Sciatic nerve (tissue), 2 donors: ENCODE results near the gene MAP2K5. TPM values are rescaled to one million over a fixed set of nuclear protein-coding genes. Genes with fewer than 3 reads are reported as not detected.

Experiments
- ATAC-seq: fragments of 200-7000 bp; cut with Tn5 transposase; one replicate; pipeline ENCODE4 v1.9.1; 2020; ENCODE audit warnings: mild to moderate bottlenecking, moderate library complexity
- DNase-seq: peaks from one replicate; pipeline ENCODE4 v3.0.0-alpha.2; 2020; ENCODE audit warnings: low spot score
- intact Hi-C: fragments of 100-400 bp; cut with DNase I; formaldehyde crosslinking; loops from one replicate; pipeline ENCODE4 v1.14.2; 2022
- total RNA-seq: library from RNA; stranded (reverse); fragmentation: NEBNext Ultra II Directional; extraction: Animal tissue kit (Norgen Biotek cat#: 25700); gene quantifications from one replicate; pipeline ENCODE4 v1.2.1, GENCODE V29; 2021
- donor health status: DM: no; HTN: no; CAD: no.
- donor health status: DM: no; HTN: no; CAD: no.

MAP2K5 gene
- total RNA-seq, 1 donor from 2014 or later: 25.2 TPM

DNA sequence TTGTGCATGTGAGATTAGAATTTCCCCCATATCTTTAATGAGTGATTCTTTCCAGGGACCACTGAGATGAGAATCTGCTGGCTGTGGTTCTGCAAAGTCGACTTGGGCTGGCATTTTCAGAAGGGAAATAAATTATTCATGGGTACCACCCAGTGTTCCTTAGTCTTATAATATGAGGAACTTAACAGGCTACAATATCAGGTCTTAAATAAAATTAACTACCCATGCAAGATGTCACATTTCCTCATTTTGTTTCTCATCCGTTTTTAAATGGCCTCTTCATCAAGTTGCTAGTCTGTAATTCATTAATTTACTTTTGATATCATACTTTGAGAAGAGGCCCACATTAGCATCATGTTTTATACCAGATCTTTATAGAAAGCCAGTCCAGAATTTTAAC lies 224.5 kb downstream of the MAP2K5 start:
- intact Hi-C loops: no loop called here
- ATAC-seq (no peak), DNase-seq (no peak)

DNA sequence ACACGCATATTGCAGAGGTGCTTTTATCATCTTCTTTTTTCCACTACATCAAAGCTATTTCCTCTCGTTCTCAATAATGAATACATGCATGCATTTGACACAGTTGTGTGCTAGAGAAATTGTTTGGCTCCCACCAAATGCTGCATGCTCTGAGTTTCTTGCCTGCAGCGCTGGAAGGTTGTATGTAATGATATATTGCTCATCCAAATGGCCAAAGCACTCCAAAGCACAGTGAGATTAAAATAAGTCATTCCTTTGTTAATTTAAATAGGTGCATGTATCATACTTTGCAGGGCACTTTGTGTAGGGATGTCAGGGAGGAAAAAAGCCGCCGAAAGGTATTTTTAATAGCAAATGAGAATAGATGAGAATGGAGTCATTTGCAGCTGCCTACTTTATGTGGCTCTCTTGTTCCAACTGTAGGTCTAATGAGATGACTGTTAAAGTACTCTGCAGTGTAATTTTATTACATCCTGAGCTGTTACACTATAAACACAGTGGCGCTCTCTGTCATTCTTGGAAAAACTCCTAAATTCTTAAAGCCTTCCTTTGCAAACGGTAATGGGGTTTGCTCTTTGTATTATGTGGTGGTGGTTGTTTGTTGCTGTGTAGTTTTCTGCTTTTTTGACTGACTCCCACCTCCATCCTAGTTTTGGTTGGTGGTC lies 225.9 kb downstream of the MAP2K5 start:
- ATAC-seq: no peak
- intact Hi-C loops: no loop called here
- DNase-seq: no peak

DNA sequence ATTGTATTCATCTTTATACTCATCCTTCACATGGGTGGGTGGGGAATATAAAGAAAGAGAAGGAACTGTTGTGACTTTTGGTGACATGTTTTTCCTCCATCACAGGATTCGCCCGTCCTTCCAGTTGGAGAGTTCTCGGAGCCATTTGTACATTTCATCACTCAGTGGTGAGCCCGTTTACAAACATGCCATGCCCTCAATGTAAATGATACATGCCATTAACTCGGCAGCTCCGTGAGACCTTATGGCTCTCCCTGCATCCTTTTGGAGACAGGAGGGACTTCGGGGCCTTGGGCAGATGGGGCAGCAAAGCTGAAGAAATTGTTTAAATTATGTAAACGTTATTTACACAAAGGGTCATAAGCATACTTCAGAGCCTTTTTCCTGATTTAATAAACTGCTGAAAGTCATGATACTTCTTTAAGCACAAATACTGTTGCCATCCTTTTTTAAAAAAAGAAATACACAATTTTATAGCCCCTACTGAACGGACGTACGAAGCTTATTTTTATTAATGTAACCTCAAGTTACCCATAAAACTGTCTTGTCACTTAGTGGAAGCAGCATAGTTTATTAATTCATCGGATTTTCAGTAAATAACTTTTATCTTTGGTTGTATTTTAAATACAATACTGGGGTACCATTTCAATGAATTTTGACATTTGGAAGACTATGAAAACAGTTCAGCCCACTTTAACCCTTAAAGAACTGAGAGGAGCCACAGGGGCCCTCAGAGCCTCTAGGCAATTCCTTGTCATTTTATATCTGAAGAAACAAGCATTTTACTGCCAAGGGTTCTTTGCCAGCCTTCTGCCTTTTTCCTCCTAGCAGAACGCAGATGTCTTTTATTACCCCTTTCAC lies 227.2 kb downstream of the MAP2K5 start:
- DNase-seq: no peak
- intact Hi-C loops: no loop called here
- no peak for ATAC-seq

DNA sequence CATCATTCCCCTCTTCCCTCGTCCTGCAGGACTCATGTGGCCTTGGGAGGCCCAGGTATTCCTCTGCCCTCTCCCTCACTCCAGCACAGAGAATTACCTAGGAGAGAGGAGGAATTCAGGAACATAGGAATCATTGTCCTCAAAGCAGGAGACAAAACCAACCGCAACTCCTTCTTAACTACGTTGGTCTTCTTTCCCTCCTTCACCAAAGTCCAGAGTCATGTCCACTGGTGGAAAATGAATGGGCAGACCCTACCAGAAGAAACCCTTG lies 227.8 kb downstream of the MAP2K5 start:
- ATAC-seq (no peak), DNase-seq (no peak)
- intact Hi-C loops: no loop called here

DNA sequence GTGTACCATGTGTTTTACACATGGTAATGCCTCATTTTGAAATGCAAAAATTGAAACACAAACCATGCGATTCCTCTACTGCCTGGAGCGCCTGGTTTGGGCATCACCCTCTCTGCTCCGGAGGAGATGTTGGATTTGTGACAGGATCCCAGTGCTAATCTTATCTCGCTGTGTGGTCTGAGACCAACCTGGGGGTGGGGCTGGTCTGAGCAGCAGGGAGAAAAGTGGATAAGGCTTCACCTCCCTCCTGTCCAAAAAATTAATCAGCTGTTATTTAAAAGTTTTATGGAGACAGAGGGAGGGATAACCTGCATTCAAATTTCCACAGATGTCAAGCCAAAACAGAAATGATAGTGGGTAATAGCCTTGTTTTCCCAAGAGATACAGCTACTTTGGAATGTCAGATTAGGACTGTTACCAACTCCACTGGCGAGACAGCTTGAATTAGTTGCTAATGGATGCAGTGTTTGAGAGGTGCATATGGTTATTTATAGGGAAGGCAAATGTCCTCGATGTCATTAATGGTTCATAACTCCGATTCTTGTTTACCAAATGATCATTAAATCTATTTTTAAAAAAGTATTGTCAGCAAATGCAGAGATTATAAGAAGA lies 228.8 kb downstream of the MAP2K5 start:
- intact Hi-C loops: no loop called here
- no peak for ATAC-seq
- no peak for DNase-seq

DNA sequence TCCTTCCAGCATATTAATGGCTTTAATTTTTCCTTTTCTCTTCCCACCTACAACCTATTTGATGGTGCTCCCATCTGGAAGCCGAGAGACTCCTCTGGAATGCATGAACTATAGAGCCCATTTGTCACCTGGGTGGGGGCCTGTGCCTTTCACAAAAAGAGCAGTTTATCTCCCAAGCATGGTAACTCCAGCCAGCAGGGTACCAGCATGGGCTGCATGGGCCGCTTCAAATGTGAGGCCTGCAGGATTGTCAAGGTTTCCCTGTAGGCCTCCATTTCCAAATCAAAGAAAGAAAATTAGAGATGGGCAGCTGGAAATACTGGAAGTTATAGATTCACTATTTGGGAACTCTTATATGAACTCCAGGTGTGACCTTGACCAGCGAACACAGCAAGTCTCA lies 232.1 kb downstream of the MAP2K5 start:
- intact Hi-C loops: no loop called here
- ATAC-seq: no peak
- no peak for DNase-seq

DNA sequence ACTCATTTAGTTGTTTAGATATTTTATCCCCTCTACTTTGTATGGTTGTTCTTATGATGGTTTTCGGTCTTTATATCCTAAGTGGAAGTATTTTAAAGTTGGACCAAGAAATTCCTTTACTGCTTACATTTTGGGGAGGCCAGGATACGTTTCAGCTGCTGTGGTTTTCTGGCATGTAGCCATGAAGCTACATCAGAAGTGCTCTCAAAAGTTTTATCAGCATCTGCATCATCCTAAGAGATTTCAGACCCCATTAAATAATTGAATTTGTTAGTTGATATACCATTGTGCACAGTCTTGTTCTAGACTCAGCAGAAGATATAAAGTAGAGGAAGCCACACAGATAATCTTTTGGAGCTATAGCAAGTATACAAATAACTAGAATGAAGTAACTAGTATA lies 232.7 kb downstream of the MAP2K5 start:
- intact Hi-C loops: no loop called here
- DNase-seq (no peak), ATAC-seq (no peak)

DNA sequence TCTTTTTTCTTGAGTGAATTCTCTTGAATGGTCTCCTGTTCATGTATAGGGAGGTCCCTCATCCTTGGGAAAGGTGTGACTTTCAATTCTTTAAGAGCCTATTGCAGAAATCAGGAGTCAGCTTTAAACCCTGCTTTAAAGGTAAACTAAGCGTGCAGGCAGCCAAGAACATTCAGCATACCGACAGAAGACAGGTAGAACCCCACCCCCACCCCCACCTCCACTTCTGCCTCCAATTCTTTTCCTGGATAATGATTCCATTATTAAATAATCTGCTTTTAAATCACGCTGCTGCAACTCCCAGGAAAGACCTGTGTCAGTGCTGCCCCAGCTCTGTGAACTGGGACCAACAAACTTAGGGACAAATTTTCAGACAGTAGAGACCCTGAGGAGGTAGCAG lies 233.5 kb downstream of the MAP2K5 start:
- intact Hi-C loops: no loop called here
- ATAC-seq: no peak
- DNase-seq: no peak

DNA sequence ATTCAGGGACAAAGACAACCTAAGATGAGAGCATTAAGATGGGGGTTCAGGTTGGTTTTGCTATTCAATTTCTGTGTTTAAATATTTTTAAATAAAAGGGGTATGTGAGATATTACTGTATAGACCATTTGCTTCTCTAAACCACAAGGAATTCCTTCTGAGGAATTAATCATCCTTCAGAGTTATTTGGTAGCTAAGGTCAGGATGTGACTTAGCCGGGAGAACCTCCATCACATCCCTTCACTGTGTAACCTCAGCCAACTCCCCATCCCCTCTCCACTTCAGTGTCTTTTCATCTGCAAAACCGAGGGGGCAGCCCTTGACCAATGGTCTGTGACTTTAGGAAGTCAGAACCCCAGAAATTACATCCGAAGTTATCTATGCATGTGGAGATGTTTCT lies 234.1 kb downstream of the MAP2K5 start:
- no peak for DNase-seq
- intact Hi-C loops: no loop called here
- no peak for ATAC-seq

DNA sequence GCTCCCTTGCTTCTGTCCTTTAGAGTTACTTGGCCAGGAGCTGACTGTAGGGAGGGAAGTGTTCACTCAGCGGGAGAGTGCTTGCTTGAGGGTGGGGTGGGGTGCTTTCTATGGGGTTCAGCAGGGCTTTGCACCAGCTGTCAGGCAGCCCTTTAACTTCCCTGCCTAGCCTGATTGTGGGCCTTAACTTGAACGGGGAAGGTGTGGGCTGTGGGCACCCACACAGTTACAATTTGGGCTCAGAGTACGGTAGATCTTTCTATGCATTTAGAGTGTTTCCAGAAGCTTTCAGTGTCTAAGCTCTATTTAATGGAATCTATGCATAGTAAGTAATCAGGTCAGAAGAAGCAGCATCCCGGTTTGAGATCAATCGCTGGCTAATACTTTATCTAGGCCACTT lies 234.6 kb downstream of the MAP2K5 start:
- intact Hi-C loops: no loop called here
- DNase-seq (no peak), ATAC-seq (no peak)

DNA sequence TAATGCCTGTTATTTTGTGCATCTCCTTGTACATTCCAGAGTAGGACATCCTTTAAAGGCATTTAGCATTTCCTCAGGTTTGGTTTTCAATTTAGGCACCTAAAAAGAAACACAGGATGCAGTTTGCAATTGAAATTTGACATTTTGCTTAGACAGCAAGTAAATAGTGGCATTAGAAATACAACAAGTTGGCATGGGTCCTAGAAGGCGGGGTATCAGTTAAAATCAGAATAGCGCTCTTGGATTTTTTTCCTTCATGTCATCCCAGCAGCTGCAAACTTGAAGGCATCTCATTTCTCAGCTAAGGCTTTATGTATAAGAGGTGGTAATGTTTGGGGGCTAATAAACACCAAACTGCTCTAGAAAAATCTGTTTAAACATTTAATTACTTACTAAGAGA lies 235.3 kb downstream of the MAP2K5 start:
- no peak for DNase-seq
- intact Hi-C loops: no loop called here
- no peak for ATAC-seq

DNA sequence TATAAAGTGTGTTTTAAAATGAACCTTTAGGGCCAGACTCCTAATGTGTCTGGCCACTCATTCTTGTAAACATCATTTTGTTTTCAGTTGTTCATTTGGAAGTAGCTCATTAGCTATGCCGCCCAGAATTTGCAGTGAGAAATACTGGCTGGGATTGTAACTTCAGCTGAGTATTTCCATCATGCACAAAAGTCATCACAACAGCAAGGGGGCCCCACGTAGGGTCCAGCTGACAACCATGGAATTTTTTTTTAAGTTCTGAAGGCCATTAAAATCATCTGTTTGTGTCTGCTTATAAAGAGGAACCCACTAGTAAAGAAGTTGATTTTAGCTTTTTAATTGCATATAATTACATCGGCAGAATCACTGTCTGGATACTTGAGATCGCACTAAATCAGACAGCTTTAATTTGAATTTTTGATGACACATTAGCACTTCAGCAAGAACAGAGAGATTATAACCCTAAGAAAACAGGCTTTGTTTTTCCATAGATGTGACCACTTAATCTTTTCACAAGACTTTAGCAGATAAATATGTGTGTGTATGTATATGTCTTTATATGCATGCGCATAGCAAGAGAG lies 236.6 kb downstream of the MAP2K5 start:
- DNase-seq (no peak), ATAC-seq (no peak)
- intact Hi-C loops: no loop called here

DNA sequence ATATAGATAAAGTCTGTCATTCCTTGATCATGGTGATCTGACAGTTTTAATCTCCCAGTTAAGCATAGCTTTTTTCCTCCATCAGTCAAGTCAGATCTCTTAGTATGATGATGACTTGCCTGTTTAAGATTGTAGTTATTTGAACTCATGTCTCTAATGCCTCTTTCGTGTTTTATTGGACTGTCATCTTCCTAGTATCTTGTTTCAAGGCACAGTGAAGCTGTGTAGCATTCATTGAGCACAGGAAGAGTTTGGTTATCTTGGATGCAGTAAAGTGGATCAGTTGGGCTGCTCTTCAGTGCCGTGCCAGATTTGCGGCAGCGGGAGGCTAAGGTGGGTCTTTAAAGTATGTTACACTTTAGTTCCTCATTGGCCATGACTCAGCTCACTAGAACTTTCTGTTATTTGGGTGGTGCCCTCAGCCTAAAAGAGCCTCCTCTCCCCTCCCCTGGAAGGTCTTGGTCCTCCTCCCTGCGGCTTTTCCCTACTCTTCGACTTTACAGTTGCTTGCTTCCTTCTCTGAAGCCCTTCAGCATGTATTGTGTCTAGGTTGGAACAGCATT lies 237.1 kb downstream of the MAP2K5 start:
- DNase-seq: no peak
- intact Hi-C loops: no loop called here

DNA sequence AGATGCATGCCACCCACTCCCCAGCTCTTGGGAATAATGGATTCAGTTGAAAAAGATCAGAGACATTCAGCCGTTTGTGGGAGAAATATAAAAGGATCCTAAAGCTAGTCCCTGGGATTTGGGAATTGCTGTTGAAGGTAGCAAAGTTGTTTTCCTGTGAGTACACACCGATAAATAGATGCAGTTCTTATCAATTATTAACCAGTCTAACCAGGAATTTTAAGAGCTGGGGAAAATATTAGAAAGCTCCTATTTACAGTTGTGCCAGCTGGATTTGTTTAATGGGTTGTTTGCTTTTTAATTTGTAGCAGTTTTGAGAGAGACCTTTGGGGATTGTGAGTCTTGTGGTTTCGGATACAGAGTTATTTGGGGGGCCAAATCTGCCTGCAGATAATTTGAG lies 238.6 kb downstream of the MAP2K5 start:
- intact Hi-C loops: no loop called here
- no peak for DNase-seq
- ATAC-seq: no peak

More for the DNA sequence above, 237.1 kb downstream of the MAP2K5 start:
- ATAC-seq: no peak

DNA sequence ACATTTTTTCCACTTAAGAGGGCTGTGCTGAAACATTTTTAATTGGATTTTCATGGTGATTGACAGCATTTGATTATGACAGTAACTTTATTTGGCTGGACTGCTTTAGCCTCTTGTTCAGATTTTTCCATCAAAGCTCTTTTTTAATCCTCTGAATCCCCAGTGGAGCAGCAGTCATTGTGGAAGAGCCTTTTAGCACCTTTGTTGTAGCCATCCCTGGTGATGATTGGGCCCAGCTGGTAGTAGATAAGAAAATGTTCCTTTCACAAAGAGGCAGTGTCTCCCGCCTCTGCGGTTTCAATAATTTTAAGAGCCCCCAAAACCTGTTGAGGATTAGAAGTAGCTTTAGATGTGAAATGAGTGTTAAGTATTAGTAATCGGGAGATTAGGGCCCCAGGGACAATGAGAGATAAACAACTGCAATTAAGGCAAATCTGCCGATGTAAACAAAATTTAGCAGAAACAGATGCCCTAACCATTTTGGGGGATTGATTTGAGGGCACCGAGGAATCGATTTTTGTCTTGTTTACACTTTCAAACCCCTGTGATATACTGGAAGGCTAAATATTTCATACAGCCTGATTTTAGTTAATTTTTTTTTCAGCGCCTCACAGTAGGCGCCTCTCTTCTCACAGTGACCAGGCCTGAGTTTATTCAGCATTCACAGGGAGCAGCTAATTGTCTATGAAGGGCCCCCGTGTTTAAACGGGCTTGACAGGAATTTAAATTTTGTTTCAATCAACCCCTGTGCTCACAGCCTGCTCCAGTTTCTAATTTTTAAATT lies 239.6 kb downstream of the MAP2K5 start:
- ATAC-seq (no peak), DNase-seq (no peak)
- intact Hi-C loops: no loop called here

DNA sequence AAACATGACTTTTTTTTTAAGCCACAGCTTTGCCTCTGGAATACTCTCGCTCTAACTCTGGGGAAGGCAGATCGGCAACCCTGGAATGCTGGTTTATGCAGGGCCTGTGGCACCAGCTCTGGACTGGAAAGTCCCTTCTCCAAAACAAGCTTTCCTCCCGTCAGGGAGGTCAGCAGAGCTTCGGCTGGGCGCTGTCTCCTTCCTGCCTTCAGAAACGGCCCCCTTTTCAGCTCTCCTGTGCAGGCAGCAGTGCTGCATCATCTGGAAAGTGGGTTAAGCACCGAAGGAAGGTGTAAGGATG lies 240.1 kb downstream of the MAP2K5 start:
- no peak for DNase-seq
- intact Hi-C loops: no loop called here
- no peak for ATAC-seq

DNA sequence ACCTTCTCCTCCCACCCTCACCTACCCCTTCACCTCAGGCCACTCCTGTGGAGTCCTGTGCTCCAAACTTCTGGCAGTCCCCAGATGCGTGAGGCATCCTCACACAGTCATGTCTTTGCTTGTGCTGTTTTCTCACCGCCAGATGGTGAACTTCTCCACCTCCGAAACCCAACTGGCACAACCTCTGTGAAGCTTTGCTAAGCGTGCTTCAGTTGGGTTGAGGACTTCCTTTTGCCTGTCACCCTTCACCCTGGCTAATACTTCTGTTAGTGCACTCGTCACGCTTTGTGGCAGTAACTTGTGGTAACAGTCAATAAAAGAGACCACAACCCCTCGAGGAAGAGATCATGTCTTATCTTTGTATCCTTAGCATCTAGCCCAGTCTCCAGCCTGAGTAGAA lies 240.8 kb downstream of the MAP2K5 start:
- intact Hi-C loops: no loop called here
- DNase-seq (no peak), ATAC-seq (no peak)

DNA sequence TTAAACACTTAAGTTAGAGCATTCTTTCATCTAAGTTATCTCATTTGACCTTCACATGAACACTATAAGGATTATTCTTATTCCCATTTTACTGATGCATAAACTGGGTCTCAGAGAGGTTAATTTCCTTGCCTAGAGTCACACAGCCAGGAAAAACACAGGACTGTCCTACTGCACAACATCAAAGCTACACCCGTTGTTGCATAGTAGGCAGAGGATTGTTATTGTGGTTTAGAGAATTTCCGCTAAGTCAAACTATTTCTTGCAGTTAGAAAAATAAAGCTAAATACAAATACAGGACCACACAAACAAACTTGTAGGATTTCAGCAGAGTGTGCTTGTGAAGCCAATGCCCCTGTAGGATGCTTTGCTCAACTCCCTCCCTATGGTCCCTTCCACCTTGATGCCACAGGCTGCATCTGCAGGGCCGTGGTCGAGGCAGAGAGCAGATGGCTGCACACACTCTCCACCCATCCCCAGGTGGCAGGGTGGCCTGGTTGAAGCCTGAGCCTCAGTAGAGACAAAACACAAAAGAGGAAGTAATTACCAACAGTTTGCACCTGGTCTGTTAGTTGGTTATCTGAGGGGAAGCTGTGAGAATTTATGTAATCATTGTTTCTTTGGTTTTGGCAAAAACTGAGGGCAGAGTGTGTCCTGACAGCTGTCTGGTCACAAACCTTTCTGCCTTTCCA lies 241.7 kb downstream of the MAP2K5 start:
- DNase-seq (no peak), ATAC-seq (no peak)
- intact Hi-C loops: no loop called here
